ENCODE data around the gene SYNGR3. TPM values are rescaled to one million over a fixed set of nuclear protein-coding genes. Genes with fewer than 3 reads are reported as not detected.

SYNGR3 gene
- total RNA-seq, 1 experiment from 2014 or later = 11.9 TPM

DNA sequence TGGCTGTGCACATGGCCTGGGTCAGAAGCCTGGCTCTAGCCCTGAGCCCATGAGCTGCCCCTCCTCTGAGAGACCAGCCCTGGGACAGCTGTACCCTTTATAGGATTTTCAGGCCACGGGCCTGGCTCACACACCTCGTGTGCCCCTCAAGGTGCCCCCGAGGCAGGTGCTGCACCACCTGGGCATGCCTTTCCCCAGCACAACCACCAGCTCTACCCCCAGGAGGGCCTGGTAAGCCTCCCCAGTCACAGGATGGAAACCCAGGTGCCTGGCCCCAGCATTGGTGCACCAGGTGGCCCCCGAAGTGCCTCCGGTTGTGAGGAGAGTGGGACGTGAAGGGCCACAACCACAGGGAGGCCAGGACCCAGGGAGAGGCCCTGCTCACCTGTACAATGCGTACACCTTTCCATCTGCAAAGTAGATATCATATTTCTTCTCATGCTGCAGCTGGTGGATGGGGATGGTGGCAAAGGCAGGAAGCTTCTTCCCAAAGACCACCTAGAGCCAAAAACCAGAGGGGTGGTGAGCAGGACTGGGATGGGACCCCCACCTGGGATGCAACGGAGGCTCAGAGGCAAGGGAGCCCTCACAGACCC lies 13.6 kb downstream of the SYNGR3 start:
- no peaks in the 10 kb centered on the region for H3K27me3 ChIP-seq (ENCODE audit: insufficient read depth, low read length)
- no peak overlapping the region for H4K8ac ChIP-seq (replicated peaks; ENCODE audit: insufficient read length, low read depth, low read length)
- H3K23me2 ChIP-seq (ENCODE audit: insufficient read length, low read depth, low read length, poor library complexity, severe bottlenecking) = no peaks in the 10 kb centered on the region
- peaks cover 20% of the 10 kb centered on the region; the same call in 1 of the 2 replicates for H3K79me2 ChIP-seq (ENCODE audit: insufficient read depth, low read length)
- no peak overlapping the region for H3K27ac Mint-ChIP-seq
- no peak overlapping the region for H4K5ac ChIP-seq (ENCODE audit: insufficient read length, low read depth, low read length)
- no peak overlapping the region for H4K91ac ChIP-seq (ENCODE audit: insufficient read length, low read depth, low read length)
- H2BK20ac ChIP-seq (ENCODE audit: low read depth, low read length, poor library complexity, severe bottlenecking) = no peak overlapping the region
- H3K9ac ChIP-seq (ENCODE audit: extremely low read depth, insufficient read length, low read length) = no peak overlapping the region
- H3K4ac ChIP-seq (ENCODE audit: low read depth, low read length) = no peak overlapping the region
- no peak overlapping the region for H2AK5ac ChIP-seq (ENCODE audit: insufficient read length, low read length)
- H3K4me1 Mint-ChIP-seq = peaks cover 13 to 25% of the 10 kb centered on the region in 2 experiments
- H3K9me3 ChIP-seq (ENCODE audit: control insufficient read depth, low read depth, low read length) = no peaks in the 10 kb centered on the region
- no peak overlapping the region for H2BK5ac ChIP-seq (ENCODE audit: insufficient read length, low read length)
- peaks cover 24% of the 10 kb centered on the region for H3K79me1 ChIP-seq (ENCODE audit: insufficient read depth, low read depth, low read length, poor library complexity, severe bottlenecking)
- H3K36me3 Mint-ChIP-seq (ENCODE audit: insufficient read depth in 1 of 3, low read depth in 3 of 3) = peaks cover 16 to 43% (median 41%) of the 10 kb centered on the region in 3 experiments
- no peak overlapping the region for H3K4me3 Mint-ChIP-seq
- H4K20me1 ChIP-seq (ENCODE audit: control insufficient read depth, insufficient read depth, insufficient read length) = no peaks in the 10 kb centered on the region
- no peak overlapping the region for H3T11ph ChIP-seq (ENCODE audit: low read length)
- H3K9me3 Mint-ChIP-seq = no peaks in the 10 kb centered on the region; a peak in 1 of 5 replicates
- H3K14ac ChIP-seq (ENCODE audit: insufficient read depth, low read length) = no peak overlapping the region
- WGBS (ENCODE audit: extremely low coverage, insufficient read length, low lambda C conversion rate) = no CpG with 5 or more reads among the region's 8 CpGs
- no peak overlapping the region for H2BK12ac ChIP-seq (ENCODE audit: insufficient read length, low read depth, low read length)
- H3K56ac ChIP-seq (ENCODE audit: insufficient read length, low read depth, low read length) = no peak overlapping the region
- H2BK120ac ChIP-seq (ENCODE audit: low read depth, low read length, poor library complexity, severe bottlenecking) = no peak overlapping the region
- H3K4me1 ChIP-seq (ENCODE audit: insufficient read depth, low read length) = peaks cover 2% of the 10 kb centered on the region; the same call in 1 of the 2 replicates
- no peak overlapping the region for H2AFZ ChIP-seq (ENCODE audit: low read length)
- H3K27ac ChIP-seq (ENCODE audit: insufficient read length, low read depth, low read length) = no peak overlapping the region
- no peaks in the 10 kb centered on the region for H3K27me3 Mint-ChIP-seq (ENCODE audit: low read depth)
- no peak overlapping the region for H3K18ac ChIP-seq (ENCODE audit: insufficient read length, low read depth, low read length)
- TF ChIP-seq, protein P1, sequence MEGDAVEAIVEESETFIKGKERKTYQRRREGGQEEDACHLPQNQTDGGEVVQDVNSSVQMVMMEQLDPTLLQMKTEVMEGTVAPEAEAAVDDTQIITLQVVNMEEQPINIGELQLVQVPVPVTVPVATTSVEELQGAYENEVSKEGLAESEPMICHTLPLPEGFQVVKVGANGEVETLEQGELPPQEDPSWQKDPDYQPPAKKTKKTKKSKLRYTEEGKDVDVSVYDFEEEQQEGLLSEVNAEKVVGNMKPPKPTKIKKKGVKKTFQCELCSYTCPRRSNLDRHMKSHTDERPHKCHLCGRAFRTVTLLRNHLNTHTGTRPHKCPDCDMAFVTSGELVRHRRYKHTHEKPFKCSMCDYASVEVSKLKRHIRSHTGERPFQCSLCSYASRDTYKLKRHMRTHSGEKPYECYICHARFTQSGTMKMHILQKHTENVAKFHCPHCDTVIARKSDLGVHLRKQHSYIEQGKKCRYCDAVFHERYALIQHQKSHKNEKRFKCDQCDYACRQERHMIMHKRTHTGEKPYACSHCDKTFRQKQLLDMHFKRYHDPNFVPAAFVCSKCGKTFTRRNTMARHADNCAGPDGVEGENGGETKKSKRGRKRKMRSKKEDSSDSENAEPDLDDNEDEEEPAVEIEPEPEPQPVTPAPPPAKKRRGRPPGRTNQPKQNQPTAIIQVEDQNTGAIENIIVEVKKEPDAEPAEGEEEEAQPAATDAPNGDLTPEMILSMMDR (conservative IDR thresholded peaks at IDR 0.05) = no peak
- H2BK15ac ChIP-seq (ENCODE audit: low read depth, low read length) = no peak overlapping the region
- H3K4me2 ChIP-seq (ENCODE audit: insufficient read depth, insufficient read length, low read length) = no peak overlapping the region
- no peak overlapping the region for H3K23ac ChIP-seq (ENCODE audit: insufficient read length, low read depth, low read length)
- no peak for DNase-seq
